ENCODE measurements around the gene ANKRA2. TPM values are rescaled to one million over a fixed set of nuclear protein-coding genes. Genes with fewer than 3 reads are reported as not detected.

ANKRA2 gene
- total and polyA plus RNA-seq, 4 donors: 12.6 to 60.6 (median 21.5) TPM

DNA sequence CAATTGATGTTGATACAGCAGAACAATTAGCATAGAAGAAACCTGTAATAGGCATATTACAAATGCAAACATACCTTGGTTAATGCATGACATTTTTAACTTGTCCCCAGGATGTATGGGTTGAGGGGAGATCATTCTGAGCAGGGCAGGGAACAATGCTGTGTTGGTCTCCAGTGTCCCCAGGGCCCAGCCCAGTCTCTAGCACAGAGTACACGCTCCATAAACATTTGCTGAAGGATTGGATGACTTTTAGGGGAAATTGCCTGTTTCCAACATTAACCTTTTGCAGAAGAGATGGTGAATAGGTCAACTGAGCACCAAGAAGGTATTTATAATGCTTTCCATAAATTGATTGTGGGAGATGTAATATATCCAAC, 20.0 kb downstream of the ANKRA2 start:
- WGBS, 2 donors: 88 to 95% methylated on average over 1 of the region's 1 CpG
- TF ChIP-seq, protein P1, sequence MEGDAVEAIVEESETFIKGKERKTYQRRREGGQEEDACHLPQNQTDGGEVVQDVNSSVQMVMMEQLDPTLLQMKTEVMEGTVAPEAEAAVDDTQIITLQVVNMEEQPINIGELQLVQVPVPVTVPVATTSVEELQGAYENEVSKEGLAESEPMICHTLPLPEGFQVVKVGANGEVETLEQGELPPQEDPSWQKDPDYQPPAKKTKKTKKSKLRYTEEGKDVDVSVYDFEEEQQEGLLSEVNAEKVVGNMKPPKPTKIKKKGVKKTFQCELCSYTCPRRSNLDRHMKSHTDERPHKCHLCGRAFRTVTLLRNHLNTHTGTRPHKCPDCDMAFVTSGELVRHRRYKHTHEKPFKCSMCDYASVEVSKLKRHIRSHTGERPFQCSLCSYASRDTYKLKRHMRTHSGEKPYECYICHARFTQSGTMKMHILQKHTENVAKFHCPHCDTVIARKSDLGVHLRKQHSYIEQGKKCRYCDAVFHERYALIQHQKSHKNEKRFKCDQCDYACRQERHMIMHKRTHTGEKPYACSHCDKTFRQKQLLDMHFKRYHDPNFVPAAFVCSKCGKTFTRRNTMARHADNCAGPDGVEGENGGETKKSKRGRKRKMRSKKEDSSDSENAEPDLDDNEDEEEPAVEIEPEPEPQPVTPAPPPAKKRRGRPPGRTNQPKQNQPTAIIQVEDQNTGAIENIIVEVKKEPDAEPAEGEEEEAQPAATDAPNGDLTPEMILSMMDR (IDR thresholded peaks at IDR 0.05; ENCODE audit: control extremely low read depth, extremely low read depth): no peak
- Histone ChIP-seq H3K9me3 (ENCODE audit: control insufficient read depth in 4 of 4, insufficient read depth in 3 of 4, low read length in 3 of 4) (no peaks in the 10 kb centered on the region), H3K9ac (ENCODE audit: insufficient read depth in 1 of 2, low read length in 2 of 2) (no peak overlapping the region), H3K27me3 (ENCODE audit: control insufficient read depth in 3 of 3, insufficient read depth in 3 of 3, low read length in 2 of 3) (no peaks in the 10 kb centered on the region), H3K4me3 (no peak overlapping the region), H3K4me1 (ENCODE audit: control insufficient read depth in 5 of 5, insufficient read depth in 5 of 5, low read length in 5 of 5) (peaks cover 0 to 16% (median 11%) of the 10 kb centered on the region in 5 donors), H3K36me3 (ENCODE audit: control insufficient read depth in 4 of 4, insufficient read depth in 4 of 4, low read length in 4 of 4) (no peaks in the 10 kb centered on the region), H3K27ac (ENCODE audit: low read depth in 1 of 2, low read length in 1 of 2) (peak overlapping the region in 1 of 2 donors; percentile 68)
- DNase-seq (no peak), ATAC-seq (ENCODE audit: insufficient read depth, low FRiP score) (no peak)

DNA sequence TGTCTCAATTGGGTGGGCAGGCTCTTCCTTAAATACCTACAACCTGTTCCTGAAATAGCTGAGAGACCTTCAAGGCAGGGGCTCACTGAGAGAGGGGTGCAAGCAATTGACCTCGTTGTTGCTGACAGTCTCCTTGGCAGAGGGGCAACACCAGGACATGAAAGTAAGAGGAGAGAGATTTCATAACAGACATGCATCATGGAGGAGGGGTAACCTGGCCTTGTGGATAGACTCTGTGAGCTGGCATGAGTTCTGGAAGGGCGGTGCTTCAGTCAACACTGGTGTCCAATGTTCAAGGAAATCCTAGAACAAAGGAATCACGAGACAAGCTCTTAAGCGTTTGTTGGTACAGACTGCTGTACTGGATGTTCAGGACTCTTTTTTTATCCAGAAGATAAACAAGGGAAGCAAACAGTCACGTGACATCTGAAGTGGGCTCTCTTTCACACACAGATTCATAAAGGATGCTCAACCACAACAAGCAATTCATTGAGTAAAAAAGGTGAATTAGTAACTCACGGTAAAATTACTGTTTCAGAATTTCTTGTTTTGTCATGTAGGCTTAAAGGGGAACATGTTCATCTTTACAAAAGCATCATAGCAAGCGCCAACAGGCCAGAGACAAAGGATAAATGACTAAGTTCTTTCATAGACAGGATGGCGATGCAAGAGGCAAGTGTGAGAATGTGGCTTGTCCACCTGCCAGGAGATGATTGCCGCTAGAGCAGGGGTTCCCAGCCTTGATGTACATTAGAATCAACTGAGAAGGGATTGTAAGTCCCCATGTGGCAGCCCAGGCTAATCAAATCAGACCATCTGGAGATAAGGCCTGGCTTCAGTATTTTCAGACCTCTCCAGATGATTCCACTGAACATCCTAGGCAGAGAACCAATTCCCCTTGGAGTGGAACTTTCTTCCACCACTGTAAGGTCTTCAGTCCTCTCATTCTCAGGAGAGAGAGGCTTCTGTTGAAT, 20.7 kb downstream of the ANKRA2 start:
- no peak for ATAC-seq (ENCODE audit: insufficient read depth, low FRiP score)
- WGBS, 2 donors: 54 to 74% methylated on average over 9 of the region's 9 CpGs
- no peaks in the 10 kb centered on the region for H3K27me3 ChIP-seq (ENCODE audit: control insufficient read depth in 3 of 3, insufficient read depth in 3 of 3, low read length in 2 of 3)
- TF ChIP-seq, protein P1 (IDR thresholded peaks at IDR 0.05; ENCODE audit: control extremely low read depth, extremely low read depth): no peak
- peak overlapping the region in 1 of 2 donors; percentile 68 for H3K27ac ChIP-seq (ENCODE audit: low read depth in 1 of 2, low read length in 1 of 2)
- no peak overlapping the region for H3K4me3 ChIP-seq
- peaks cover 0 to 16% (median 11%) of the 10 kb centered on the region in 5 donors for H3K4me1 ChIP-seq (ENCODE audit: control insufficient read depth in 5 of 5, insufficient read depth in 5 of 5, low read length in 5 of 5)
- no peaks in the 10 kb centered on the region for H3K36me3 ChIP-seq (ENCODE audit: control insufficient read depth in 4 of 4, insufficient read depth in 4 of 4, low read length in 4 of 4)
- peak in 2 of 3 donors; percentile 31 to 59 for DNase-seq
- no peak overlapping the region for H3K9ac ChIP-seq (ENCODE audit: insufficient read depth in 1 of 2, low read length in 2 of 2)
- no peaks in the 10 kb centered on the region for H3K9me3 ChIP-seq (ENCODE audit: control insufficient read depth in 4 of 4, insufficient read depth in 3 of 4, low read length in 3 of 4)

DNA sequence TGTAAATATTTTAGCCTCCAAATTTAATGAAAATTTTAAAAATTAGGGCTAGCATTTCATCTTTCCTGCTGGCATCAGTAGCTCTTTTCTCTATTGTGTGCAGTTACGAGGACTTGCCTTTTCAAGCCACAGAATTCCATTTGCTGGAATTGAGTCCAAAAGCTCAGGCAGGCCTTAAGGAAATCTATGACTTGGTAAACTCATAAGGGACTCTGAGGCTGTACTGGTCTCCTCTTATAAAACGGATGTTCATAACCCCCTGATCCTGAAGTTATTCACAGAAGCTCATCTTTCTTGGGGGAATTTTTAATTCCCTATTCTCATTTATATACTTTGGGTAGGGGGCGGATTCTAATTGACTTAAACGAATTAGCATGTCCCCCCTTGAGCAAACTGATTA, 23.4 kb downstream of the ANKRA2 start:
- peaks cover 0 to 16% (median 11%) of the 10 kb centered on the region in 5 donors for H3K4me1 ChIP-seq (ENCODE audit: control insufficient read depth in 5 of 5, insufficient read depth in 5 of 5, low read length in 5 of 5)
- H3K27me3 ChIP-seq (ENCODE audit: control insufficient read depth in 3 of 3, insufficient read depth in 3 of 3, low read length in 2 of 3): no peaks in the 10 kb centered on the region
- peak overlapping the region in 1 of 2 donors; percentile 63 for H3K27ac ChIP-seq (ENCODE audit: low read depth in 1 of 2, low read length in 1 of 2)
- H3K36me3 ChIP-seq (ENCODE audit: control insufficient read depth in 4 of 4, insufficient read depth in 4 of 4, low read length in 4 of 4): no peaks in the 10 kb centered on the region
- H3K9me3 ChIP-seq (ENCODE audit: control insufficient read depth in 4 of 4, insufficient read depth in 3 of 4, low read length in 3 of 4): no peaks in the 10 kb centered on the region
- TF ChIP-seq, protein P1 (IDR thresholded peaks at IDR 0.05; ENCODE audit: control extremely low read depth, extremely low read depth): no peak
- peak overlapping the region in 1 of 2 donors; percentile 9 for H3K9ac ChIP-seq (ENCODE audit: insufficient read depth in 1 of 2, low read length in 2 of 2)
- ATAC-seq (ENCODE audit: insufficient read depth, low FRiP score) (no peak), DNase-seq (peak in 2 of 3 donors; percentile 83 to 88)
- no peak overlapping the region for H3K4me3 ChIP-seq
- WGBS, 2 donors: 67 to 74% methylated on average over 4 of the region's 4 CpGs
